T-helper 2 cell treated with Interferon-gamma antibody and Interleukin-4, amounts not matched to agents 100 ng/mL and 5 ng/mL, for 36 hours (primary cell): ENCODE measurements around the gene REEP6. TPM values are rescaled to one million over a fixed set of nuclear protein-coding genes. Genes with fewer than 3 reads are reported as not detected.

Experiments used
- intact Hi-C: fragments of 100-400 bp; cut with micrococcal nuclease; formaldehyde crosslinking; loops from one replicate; pipeline ENCODE4 v1.15.1; 2023
- total RNA-seq: library from RNA; stranded (reverse); gene quantifications from 2 replicates; pipeline ENCODE4 v1.2.3, GENCODE V29; 2022

The REEP6 gene
- total RNA-seq, 1 donor from 2014 or later, result 1.7 TPM

- intact Hi-C loops, result no loop called here
Measured at GRCh38 chr19:1456121-1456900, 34.7 kb upstream of the REEP6 start.

GRCh38 chr19:1457031-1457739 lies 33.8 kb upstream of the REEP6 start:
- intact Hi-C loops, result no loop called here

GRCh38 chr19:1457892-1458291 lies 33.1 kb upstream of the REEP6 start:
- intact Hi-C loops, result no loop called here

GRCh38 chr19:1459479-1459878 lies 31.5 kb upstream of the REEP6 start:
- intact Hi-C loops, result no loop called here

GRCh38 chr19:1460033-1460995 lies 30.7 kb upstream of the REEP6 start:
- intact Hi-C loops, result loop anchor here (10.0 kb wide), 1 partner anchor 294 kb away; the partner anchor contains the start of gene ONECUT3

- intact Hi-C loops, result loop anchor here (10.0 kb wide), 1 partner anchor 293 kb away; the partner anchor contains the start of gene ONECUT3
Measured at GRCh38 chr19:1461862-1462261, 29.1 kb upstream of the REEP6 start.

GRCh38 chr19:1465191-1466016 lies 25.6 kb upstream of the REEP6 start:
- intact Hi-C loops, result loop anchor here (10.0 kb wide), 1 partner anchor 289 kb away; the partner anchor contains the start of gene ONECUT3

GRCh38 chr19:1466018-1466460 lies 24.9 kb upstream of the REEP6 start:
- intact Hi-C loops, result loop anchor here (10.0 kb wide), 1 partner anchor 289 kb away; the partner anchor contains the start of gene ONECUT3

- intact Hi-C loops, result loop anchor here (10.0 kb wide), 1 partner anchor 288 kb away; the partner anchor contains the start of gene ONECUT3
Measured at GRCh38 chr19:1466461-1467214, 24.3 kb upstream of the REEP6 start.

- intact Hi-C loops, result loop anchor here (10.0 kb wide), 1 partner anchor 288 kb away; the partner anchor contains the start of gene ONECUT3
Measured at GRCh38 chr19:1467215-1467489, 23.8 kb upstream of the REEP6 start.

- intact Hi-C loops, result loop anchor here (10.0 kb wide), 1 partner anchor 287 kb away; the partner anchor contains the start of gene ONECUT3
Measured at GRCh38 chr19:1467490-1468273, 23.3 kb upstream of the REEP6 start.

GRCh38 chr19:1468274-1468820 lies 22.6 kb upstream of the REEP6 start:
- intact Hi-C loops, result loop anchor here (10.0 kb wide), 1 partner anchor 286 kb away; the partner anchor contains the start of gene ONECUT3

GRCh38 chr19:1468821-1469254 lies 22.1 kb upstream of the REEP6 start:
- intact Hi-C loops, result loop anchor here (10.0 kb wide), 1 partner anchor 286 kb away; the partner anchor contains the start of gene ONECUT3

GRCh38 chr19:1469255-1470054 lies 21.5 kb upstream of the REEP6 start:
- intact Hi-C loops, result loop anchor here (2.0 to 10.0 kb wide), 3 partner anchors 31 to 285 kb away; partner anchors contain the start of genes ADAMTSL5, ONECUT3 and RPS15

- intact Hi-C loops, result loop anchor here (2.0 to 5.0 kb wide), 2 partner anchors 31 to 42 kb away; partner anchors contain the start of genes ADAMTSL5 and RPS15
Measured at GRCh38 chr19:1470055-1470304, 21.0 kb upstream of the REEP6 start.

GRCh38 chr19:1470305-1471009 lies 20.5 kb upstream of the REEP6 start:
- intact Hi-C loops, result loop anchor here (2.0 to 5.0 kb wide), 2 partner anchors 32 to 42 kb away; partner anchors contain the start of genes ADAMTSL5 and RPS15
